ENCODE measurements around the gene OLFM4. TPM values are rescaled to one million over a fixed set of nuclear protein-coding genes. Genes with fewer than 3 reads are reported as not detected.
A peak's percentile ranks its signal among the peaks of the same experiment; 100 is the strongest.

Gene OLFM4
- total and polyA plus RNA-seq, 2 experiments from 2014 or later = not detected

DNA sequence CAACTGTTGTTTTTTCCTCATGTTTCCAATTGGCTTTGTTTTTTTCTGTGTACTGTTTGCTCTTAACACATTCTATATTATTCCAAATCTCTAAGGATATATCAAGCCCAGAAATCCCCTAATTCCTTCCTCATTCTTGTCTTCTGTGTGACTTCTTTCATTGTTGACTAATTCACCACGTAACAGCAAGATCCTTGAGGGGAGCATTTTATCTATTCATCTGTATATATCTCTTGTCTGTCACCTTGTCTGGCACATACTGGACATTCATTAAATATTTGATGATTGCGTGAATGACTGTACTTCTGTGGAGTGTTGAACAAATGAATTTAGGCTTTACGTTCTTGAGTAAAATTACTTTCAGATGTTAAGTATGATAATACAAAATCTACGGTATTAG, 44.8 kb upstream of the OLFM4 start (continued):
- TF ChIP-seq ZNF462 (CRISPR knock-in tag; IDR thresholded peaks at IDR 0.05) (no peak), EZH2 (IDR thresholded peaks at IDR 0.05; ENCODE audit: low read depth, unreplicated experiment) (no peak)

DNA sequence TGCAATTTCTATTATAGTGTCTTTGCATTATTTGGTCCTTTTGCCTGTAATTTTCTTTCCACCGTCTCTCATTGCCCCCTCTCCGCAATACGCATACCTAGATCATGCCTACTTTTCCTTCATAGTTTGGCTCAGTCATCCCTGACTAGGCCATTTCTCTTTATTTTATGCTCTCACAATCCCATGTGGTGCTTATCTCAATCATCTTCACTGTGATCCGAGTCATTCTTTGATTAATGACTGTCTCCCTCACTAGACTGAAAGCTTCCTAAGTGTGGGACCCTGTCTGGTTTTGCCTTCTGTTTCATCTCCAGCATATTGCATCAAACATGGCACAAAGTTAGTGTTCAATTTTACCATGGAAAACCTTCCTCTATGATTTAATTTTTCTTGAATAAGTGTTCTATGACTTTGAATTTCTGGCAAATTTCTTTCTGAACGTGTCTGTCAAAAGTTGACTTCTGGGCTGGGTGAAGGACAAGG, 43.7 kb upstream of the OLFM4 start:
- Histone ChIP-seq H3K4me2 (no peak overlapping the region), H3K9me2 (ENCODE audit: insufficient read depth) (no peaks in the 10 kb centered on the region), H3K27ac (ENCODE audit: low read depth) (no peak overlapping the region), H3F3A (replicated peaks; ENCODE audit: low read depth) (no peaks in the 10 kb centered on the region), H3K4me1 (ENCODE audit: insufficient read depth) (no peaks in the 10 kb centered on the region), H3K36me3 (ENCODE audit: insufficient read depth) (no peaks in the 10 kb centered on the region), H3K79me2 (replicated peaks; ENCODE audit: insufficient read depth) (no peaks in the 10 kb centered on the region), H4K20me1 (replicated peaks; ENCODE audit: insufficient read depth) (no peaks in the 10 kb centered on the region), H3K27me3 (ENCODE audit: insufficient read depth) (no peaks in the 10 kb centered on the region), H2AFZ (0 out of 2 replicates have a peak overlapping the region, but pooled peaks have one; percentile 43), H3K4me3 (no peak overlapping the region)
- no peaks in the 10 kb centered on the region for H3K27me3 Mint-ChIP-seq (ENCODE audit: insufficient read depth, low read depth, poor library complexity)
- ATAC-seq (no peak), DNase-seq (ENCODE audit: low spot score) (no peak)
- H3K4me1 Mint-ChIP-seq = no peaks in the 10 kb centered on the region
- no peaks in the 10 kb centered on the region for H3K36me3 Mint-ChIP-seq (ENCODE audit: low read depth)
- H3K9me3 Mint-ChIP-seq = no peaks in the 10 kb centered on the region
- no peak overlapping the region for H3K27ac Mint-ChIP-seq
- no peak overlapping the region for H3K4me3 Mint-ChIP-seq
- TF ChIP-seq NANOG (IDR thresholded peaks at IDR 0.05; ENCODE audit: borderline replicate concordance) = no peak
- TF ChIP-seq, protein P1, sequence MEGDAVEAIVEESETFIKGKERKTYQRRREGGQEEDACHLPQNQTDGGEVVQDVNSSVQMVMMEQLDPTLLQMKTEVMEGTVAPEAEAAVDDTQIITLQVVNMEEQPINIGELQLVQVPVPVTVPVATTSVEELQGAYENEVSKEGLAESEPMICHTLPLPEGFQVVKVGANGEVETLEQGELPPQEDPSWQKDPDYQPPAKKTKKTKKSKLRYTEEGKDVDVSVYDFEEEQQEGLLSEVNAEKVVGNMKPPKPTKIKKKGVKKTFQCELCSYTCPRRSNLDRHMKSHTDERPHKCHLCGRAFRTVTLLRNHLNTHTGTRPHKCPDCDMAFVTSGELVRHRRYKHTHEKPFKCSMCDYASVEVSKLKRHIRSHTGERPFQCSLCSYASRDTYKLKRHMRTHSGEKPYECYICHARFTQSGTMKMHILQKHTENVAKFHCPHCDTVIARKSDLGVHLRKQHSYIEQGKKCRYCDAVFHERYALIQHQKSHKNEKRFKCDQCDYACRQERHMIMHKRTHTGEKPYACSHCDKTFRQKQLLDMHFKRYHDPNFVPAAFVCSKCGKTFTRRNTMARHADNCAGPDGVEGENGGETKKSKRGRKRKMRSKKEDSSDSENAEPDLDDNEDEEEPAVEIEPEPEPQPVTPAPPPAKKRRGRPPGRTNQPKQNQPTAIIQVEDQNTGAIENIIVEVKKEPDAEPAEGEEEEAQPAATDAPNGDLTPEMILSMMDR (conservative IDR thresholded peaks at IDR 0.05; ENCODE audit: low read depth in 2 of 2) = no peak
- TF ChIP-seq EZH2 (IDR thresholded peaks at IDR 0.05; ENCODE audit: low read depth, unreplicated experiment) = no peak
- TF ChIP-seq, protein P2, sequence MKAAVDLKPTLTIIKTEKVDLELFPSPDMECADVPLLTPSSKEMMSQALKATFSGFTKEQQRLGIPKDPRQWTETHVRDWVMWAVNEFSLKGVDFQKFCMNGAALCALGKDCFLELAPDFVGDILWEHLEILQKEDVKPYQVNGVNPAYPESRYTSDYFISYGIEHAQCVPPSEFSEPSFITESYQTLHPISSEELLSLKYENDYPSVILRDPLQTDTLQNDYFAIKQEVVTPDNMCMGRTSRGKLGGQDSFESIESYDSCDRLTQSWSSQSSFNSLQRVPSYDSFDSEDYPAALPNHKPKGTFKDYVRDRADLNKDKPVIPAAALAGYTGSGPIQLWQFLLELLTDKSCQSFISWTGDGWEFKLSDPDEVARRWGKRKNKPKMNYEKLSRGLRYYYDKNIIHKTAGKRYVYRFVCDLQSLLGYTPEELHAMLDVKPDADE (IDR thresholded peaks at IDR 0.05) = no peak
- TF ChIP-seq, protein P3, sequence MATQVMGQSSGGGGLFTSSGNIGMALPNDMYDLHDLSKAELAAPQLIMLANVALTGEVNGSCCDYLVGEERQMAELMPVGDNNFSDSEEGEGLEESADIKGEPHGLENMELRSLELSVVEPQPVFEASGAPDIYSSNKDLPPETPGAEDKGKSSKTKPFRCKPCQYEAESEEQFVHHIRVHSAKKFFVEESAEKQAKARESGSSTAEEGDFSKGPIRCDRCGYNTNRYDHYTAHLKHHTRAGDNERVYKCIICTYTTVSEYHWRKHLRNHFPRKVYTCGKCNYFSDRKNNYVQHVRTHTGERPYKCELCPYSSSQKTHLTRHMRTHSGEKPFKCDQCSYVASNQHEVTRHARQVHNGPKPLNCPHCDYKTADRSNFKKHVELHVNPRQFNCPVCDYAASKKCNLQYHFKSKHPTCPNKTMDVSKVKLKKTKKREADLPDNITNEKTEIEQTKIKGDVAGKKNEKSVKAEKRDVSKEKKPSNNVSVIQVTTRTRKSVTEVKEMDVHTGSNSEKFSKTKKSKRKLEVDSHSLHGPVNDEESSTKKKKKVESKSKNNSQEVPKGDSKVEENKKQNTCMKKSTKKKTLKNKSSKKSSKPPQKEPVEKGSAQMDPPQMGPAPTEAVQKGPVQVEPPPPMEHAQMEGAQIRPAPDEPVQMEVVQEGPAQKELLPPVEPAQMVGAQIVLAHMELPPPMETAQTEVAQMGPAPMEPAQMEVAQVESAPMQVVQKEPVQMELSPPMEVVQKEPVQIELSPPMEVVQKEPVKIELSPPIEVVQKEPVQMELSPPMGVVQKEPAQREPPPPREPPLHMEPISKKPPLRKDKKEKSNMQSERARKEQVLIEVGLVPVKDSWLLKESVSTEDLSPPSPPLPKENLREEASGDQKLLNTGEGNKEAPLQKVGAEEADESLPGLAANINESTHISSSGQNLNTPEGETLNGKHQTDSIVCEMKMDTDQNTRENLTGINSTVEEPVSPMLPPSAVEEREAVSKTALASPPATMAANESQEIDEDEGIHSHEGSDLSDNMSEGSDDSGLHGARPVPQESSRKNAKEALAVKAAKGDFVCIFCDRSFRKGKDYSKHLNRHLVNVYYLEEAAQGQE (IDR thresholded peaks at IDR 0.05; ENCODE audit: unreplicated experiment) = no peak
- TF ChIP-seq ZNF114 (CRISPR knock-in tag; IDR thresholded peaks at IDR 0.05) = no peak
- TF ChIP-seq JUNB (IDR thresholded peaks at IDR 0.05; ENCODE audit: unreplicated experiment) = no peak
- no peak for TF ChIP-seq ZNF331 (CRISPR knock-in tag; IDR thresholded peaks at IDR 0.05; ENCODE audit: low read depth)
- no peak for TF ChIP-seq STAT1 (IDR thresholded peaks at IDR 0.05; ENCODE audit: unreplicated experiment)
